Measurements from ENCODE around the gene TTC4. TPM values are rescaled to one million over a fixed set of nuclear protein-coding genes. Genes with fewer than 3 reads are reported as not detected.

TTC4 gene
- total RNA-seq, 6 experiments from 2014 or later = 8.1 to 19.2 (median 10.0) TPM

- 93% methylated on average over 2 of the region's 10 CpGs for WGBS (ENCODE audit: insufficient coverage, low coverage, low lambda C conversion rate, missing lambda C conversion rate)
- intact Hi-C loops (cut with DNase I) = no loop called here
Observed at GRCh38 chr1:54711536-54711935, 4.1 kb upstream of the TTC4 start.

DNA sequence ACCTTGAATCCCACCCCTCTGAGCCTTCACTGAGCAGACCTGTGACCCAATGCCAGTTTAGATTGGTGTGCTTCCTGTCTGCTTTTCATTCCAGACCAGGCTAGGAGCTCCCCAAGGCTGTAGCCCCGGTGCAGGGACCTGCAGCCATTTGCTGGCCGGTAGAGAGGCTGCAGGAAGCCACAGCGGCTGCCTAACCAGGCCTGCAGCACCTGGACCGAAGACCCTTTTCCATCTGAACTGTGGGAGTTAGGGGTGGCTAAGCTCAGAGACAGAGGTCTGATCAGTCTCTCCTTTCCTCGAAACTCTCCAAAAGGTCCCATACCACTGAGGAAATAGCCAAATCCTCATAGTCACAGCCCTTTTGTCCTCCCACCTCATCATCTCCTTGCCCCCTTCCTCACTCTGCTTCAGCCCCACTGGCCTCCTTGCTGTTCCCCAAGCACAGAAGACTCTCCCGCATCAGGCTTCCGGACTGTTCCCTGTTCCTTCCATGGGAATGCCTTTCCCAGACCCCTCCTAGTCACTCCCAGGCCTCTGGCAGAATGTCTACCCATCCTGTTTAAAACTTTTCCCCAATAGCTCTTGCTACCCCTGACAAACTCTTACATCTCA lies 674 bp upstream of the TTC4 start:
- TF ChIP-seq POLR2A (IDR thresholded peaks at IDR 0.05) = no peak
- TF ChIP-seq CTCF (IDR thresholded peaks at IDR 0.05) = no peak
- no peaks in the 10 kb centered on the region for H3K9me3 ChIP-seq
- H3K36me3 ChIP-seq = peaks cover 0 to 10% (median 5%) of the 10 kb centered on the region in 4 donors
- intact Hi-C loops (cut with DNase I) = no loop called here
- DNase-seq = no peak
- peak overlapping the region in 2 of 3 donors; percentile 22 to 48 for H3K27ac ChIP-seq
- H3K4me3 ChIP-seq = peak overlapping the region; percentile 91 to 99 (median 97)
- peaks cover 0 to 16% (median 6%) of the 10 kb centered on the region in 4 donors for H3K4me1 ChIP-seq
- 90% methylated on average over 4 of the region's 7 CpGs for WGBS (ENCODE audit: insufficient coverage, low coverage, low lambda C conversion rate, missing lambda C conversion rate)
- ATAC-seq = no peak
- H3K27me3 ChIP-seq = no peaks in the 10 kb centered on the region

More at GRCh38 chr1:54711536-54711935, 4.1 kb upstream of the TTC4 start:
- Histone ChIP-seq H3K36me3 (no peaks in the 10 kb centered on the region), H3K4me3 (no peak overlapping the region), H3K27ac (no peak overlapping the region), H3K4me1 (peaks cover 0 to 5% (median 1%) of the 10 kb centered on the region in 4 donors), H3K27me3 (no peaks in the 10 kb centered on the region), H3K9me3 (no peaks in the 10 kb centered on the region)
- DNase-seq (no peak), ATAC-seq (no peak)
- no peak for TF ChIP-seq CTCF (IDR thresholded peaks at IDR 0.05)
- no peak for TF ChIP-seq POLR2A (IDR thresholded peaks at IDR 0.05)

DNA sequence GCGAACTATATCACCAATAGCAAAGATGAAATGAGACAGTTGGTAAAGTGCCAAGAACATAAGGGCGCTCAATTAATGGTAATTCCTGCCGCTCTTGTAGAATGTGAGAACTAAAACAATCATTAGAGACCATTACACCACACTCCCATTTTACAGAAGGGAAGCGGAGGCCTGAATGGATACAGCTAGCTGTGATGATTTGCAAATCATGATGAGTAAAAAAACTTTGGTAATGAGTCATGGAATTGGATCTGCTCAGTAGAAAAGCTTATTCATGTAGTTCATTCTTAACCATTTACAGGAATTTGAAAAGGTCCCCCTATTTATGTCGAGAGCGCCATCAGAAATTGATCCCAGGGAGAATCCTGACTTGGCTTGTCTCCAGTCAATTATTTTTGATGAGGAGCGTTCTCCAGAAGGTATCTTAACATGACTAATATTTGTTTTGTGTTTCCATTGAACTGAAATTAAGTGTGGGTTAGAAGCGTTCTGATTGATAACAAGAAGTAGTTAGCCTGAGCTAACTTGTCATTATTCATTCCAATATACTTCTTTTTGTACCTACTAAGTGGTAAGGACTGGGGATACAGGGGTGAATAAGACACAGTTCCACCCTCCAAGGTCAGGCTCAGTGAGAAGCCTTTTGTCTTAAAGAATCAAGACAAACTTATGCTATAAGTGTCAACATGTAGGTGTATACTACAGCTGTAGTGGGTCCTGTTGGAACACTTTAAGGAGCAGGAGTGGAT lies 812 bp downstream of the TTC4 start:
- DNase-seq (no peak), ATAC-seq (no peak)
- no peaks in the 10 kb centered on the region for H3K27me3 ChIP-seq
- H3K27ac ChIP-seq = peak overlapping the region in 2 of 3 donors; percentile 48
- peak overlapping the region; percentile 91 to 99 (median 97) for H3K4me3 ChIP-seq
- H3K36me3 ChIP-seq = peaks cover 0 to 10% (median 5%) of the 10 kb centered on the region in 4 donors
- no peak for TF ChIP-seq POLR2A (IDR thresholded peaks at IDR 0.05)
- no peak for TF ChIP-seq CTCF (IDR thresholded peaks at IDR 0.05)
- intact Hi-C loops (cut with DNase I) = no loop called here
- H3K9me3 ChIP-seq = no peaks in the 10 kb centered on the region
- peaks cover 0 to 16% (median 6%) of the 10 kb centered on the region in 4 donors for H3K4me1 ChIP-seq
- 28% methylated on average over 8 of the region's 8 CpGs for WGBS (ENCODE audit: insufficient coverage, low coverage, low lambda C conversion rate, missing lambda C conversion rate)

DNA sequence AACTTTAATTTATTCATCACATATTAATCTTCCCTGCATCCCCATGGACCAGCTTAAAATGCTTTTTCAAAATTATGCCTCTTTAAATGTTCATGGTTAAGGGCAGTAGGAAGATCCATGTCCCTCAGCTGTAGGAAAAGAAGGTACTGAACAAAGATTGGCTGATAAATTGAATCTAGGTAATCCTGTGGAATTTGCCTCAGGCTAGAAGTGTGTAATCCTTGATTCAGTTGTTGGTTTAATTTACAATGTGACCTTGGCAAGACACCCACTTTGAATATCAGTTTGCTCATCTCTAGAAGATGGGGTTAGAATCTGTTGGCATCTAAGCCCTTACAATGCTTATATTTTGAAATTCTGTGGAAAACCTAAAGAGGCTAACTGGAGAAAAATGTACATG lies 6.1 kb downstream of the TTC4 start:
- Histone ChIP-seq H3K4me1 (peaks cover 0 to 9% (median 4%) of the 10 kb centered on the region in 4 donors), H3K27me3 (no peaks in the 10 kb centered on the region), H3K36me3 (peaks cover 0 to 41% (median 14%) of the 10 kb centered on the region in 4 donors), H3K4me3 (no peak overlapping the region), H3K9me3 (no peaks in the 10 kb centered on the region), H3K27ac (no peak overlapping the region)
- DNase-seq (no peak), ATAC-seq (no peak)
- TF ChIP-seq POLR2A (IDR thresholded peaks at IDR 0.05) = no peak
- no peak for TF ChIP-seq CTCF (IDR thresholded peaks at IDR 0.05)
- intact Hi-C loops (cut with DNase I) = no loop called here
